Measurements from ENCODE around the gene MED6. TPM values are rescaled to one million over a fixed set of nuclear protein-coding genes. Genes with fewer than 3 reads are reported as not detected.

The MED6 gene
- total RNA-seq, 2 donors from 2014 or later = 49.1 to 50.7 TPM

GRCh38 chr14:70585231-70585630 lies 15.2 kb downstream of the MED6 start:
- Mint-ChIP-seq H3K9me3 (no peaks in the 10 kb centered on the region), H3K27me3 (ENCODE audit: insufficient read depth) (no peaks in the 10 kb centered on the region), H3K4me3 (no peak overlapping the region), H3K36me3 (ENCODE audit: low read depth) (peaks cover 67% of the 10 kb centered on the region), H3K27ac (no peak overlapping the region), H3K4me1 (peaks cover 1% of the 10 kb centered on the region)
- no peaks in the 10 kb centered on the region for H3K9me3 ChIP-seq (ENCODE audit: control insufficient read depth, low read length)
- peaks cover 95% of the 10 kb centered on the region for H3K36me3 ChIP-seq (ENCODE audit: control insufficient read depth, insufficient read depth, low read length)
- H3K27me3 ChIP-seq (ENCODE audit: control insufficient read depth, insufficient read depth, low read length, poor library complexity, severe bottlenecking) = no peaks in the 10 kb centered on the region
- no peak for DNase-seq
- no peak overlapping the region for H3K4me3 ChIP-seq (ENCODE audit: low read length)
- TF ChIP-seq CTCF (conservative IDR thresholded peaks at IDR 0.05) = peak; percentile 49
- H3K4me1 ChIP-seq (ENCODE audit: control insufficient read depth, insufficient read depth, low read length) = no peaks in the 10 kb centered on the region
- no peak overlapping the region for H3K27ac ChIP-seq (ENCODE audit: low read depth, low read length)
- H3K9ac ChIP-seq (ENCODE audit: extremely low read depth, low read length, poor library complexity, severe bottlenecking) = no peak overlapping the region
- 89 to 100% methylated on average over 2 to 3 of the region's 3 CpGs for WGBS, 2 experiments (ENCODE audit: insufficient coverage in 1 of 2, insufficient read length in 1 of 2)

GRCh38 chr14:70576891-70577290 lies 23.6 kb downstream of the MED6 start:
- no peak overlapping the region for H3K27ac ChIP-seq (ENCODE audit: low read depth, low read length)
- Mint-ChIP-seq H3K27me3 (ENCODE audit: insufficient read depth) (no peaks in the 10 kb centered on the region), H3K4me1 (no peaks in the 10 kb centered on the region), H3K36me3 (ENCODE audit: low read depth) (peaks cover 67% of the 10 kb centered on the region), H3K9me3 (no peaks in the 10 kb centered on the region), H3K4me3 (no peak overlapping the region), H3K27ac (no peak overlapping the region)
- WGBS, 2 experiments (ENCODE audit: insufficient coverage in 1 of 2, insufficient read length in 1 of 2) = 100% methylated on average over 2 of the region's 2 CpGs; no CpG with 5 or more reads in 1 of the 2 experiments
- H3K9ac ChIP-seq (ENCODE audit: extremely low read depth, low read length, poor library complexity, severe bottlenecking) = no peak overlapping the region
- TF ChIP-seq CTCF (conservative IDR thresholded peaks at IDR 0.05) = no peak
- H3K4me1 ChIP-seq (ENCODE audit: control insufficient read depth, insufficient read depth, low read length) = no peaks in the 10 kb centered on the region
- peaks cover 58% of the 10 kb centered on the region for H3K36me3 ChIP-seq (ENCODE audit: control insufficient read depth, insufficient read depth, low read length)
- no peaks in the 10 kb centered on the region for H3K27me3 ChIP-seq (ENCODE audit: control insufficient read depth, insufficient read depth, low read length, poor library complexity, severe bottlenecking)
- DNase-seq = no peak
- no peak overlapping the region for H3K4me3 ChIP-seq (ENCODE audit: low read length)
- H3K9me3 ChIP-seq (ENCODE audit: control insufficient read depth, low read length) = peaks cover 8% of the 10 kb centered on the region

GRCh38 chr14:70573050-70573449 lies 27.4 kb downstream of the MED6 start:
- H3K4me3 ChIP-seq (ENCODE audit: low read length) = no peak overlapping the region
- WGBS, 2 experiments (ENCODE audit: insufficient coverage in 1 of 2, insufficient read length in 1 of 2) = 100% methylated on average over 1 of the region's 1 CpG; no CpG with 5 or more reads in 1 of the 2 experiments
- peaks cover 16% of the 10 kb centered on the region for H3K4me1 Mint-ChIP-seq
- H3K4me1 ChIP-seq (ENCODE audit: control insufficient read depth, insufficient read depth, low read length) = no peaks in the 10 kb centered on the region
- H3K9ac ChIP-seq (ENCODE audit: extremely low read depth, low read length, poor library complexity, severe bottlenecking) = no peak overlapping the region
- H3K4me3 Mint-ChIP-seq = no peak overlapping the region
- H3K27ac ChIP-seq (ENCODE audit: low read depth, low read length) = no peak overlapping the region
- H3K36me3 Mint-ChIP-seq (ENCODE audit: low read depth) = peaks cover 47% of the 10 kb centered on the region
- no peaks in the 10 kb centered on the region for H3K9me3 Mint-ChIP-seq
- H3K27me3 Mint-ChIP-seq (ENCODE audit: insufficient read depth) = no peaks in the 10 kb centered on the region
- TF ChIP-seq CTCF (conservative IDR thresholded peaks at IDR 0.05) = no peak
- H3K27me3 ChIP-seq (ENCODE audit: control insufficient read depth, insufficient read depth, low read length, poor library complexity, severe bottlenecking) = no peaks in the 10 kb centered on the region
- H3K9me3 ChIP-seq (ENCODE audit: control insufficient read depth, low read length) = peaks cover 11% of the 10 kb centered on the region
- no peak overlapping the region for H3K27ac Mint-ChIP-seq
- peaks cover 29% of the 10 kb centered on the region for H3K36me3 ChIP-seq (ENCODE audit: control insufficient read depth, insufficient read depth, low read length)
- DNase-seq = no peak

All from endodermal cell (in vitro differentiated cells).